NCI-H774 (cell line): Measurements from ENCODE around the gene FIS1.
A peak's percentile ranks its signal among the peaks of the same experiment; 100 is the strongest.

ENCODE experiments used
- DNase-seq: peaks from one replicate; lab custom pipeline; 2025; lab: John Stamatoyannopoulos, UW

FIS1 gene

DNA sequence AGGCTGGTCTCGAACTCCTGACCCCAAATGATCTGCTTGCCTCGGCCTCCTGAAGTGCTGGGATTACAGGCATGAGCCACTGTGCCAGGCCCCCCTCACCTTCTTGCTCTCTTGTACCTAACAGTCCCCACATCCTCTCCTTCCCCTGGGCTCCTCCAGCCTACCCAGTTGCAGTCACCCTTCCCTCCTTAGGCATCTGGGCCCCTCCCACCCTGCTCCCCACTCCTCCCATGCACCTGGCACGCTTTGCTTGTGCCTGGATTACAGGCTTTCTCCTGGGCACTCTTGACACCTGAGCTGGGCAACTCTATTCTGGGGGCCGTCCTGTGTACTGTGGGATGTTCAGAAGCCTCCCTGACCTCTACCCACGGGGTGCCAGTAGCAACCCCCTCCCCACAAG lies 10.2 kb downstream of the FIS1 start:
- DNase-seq = no peak

DNA sequence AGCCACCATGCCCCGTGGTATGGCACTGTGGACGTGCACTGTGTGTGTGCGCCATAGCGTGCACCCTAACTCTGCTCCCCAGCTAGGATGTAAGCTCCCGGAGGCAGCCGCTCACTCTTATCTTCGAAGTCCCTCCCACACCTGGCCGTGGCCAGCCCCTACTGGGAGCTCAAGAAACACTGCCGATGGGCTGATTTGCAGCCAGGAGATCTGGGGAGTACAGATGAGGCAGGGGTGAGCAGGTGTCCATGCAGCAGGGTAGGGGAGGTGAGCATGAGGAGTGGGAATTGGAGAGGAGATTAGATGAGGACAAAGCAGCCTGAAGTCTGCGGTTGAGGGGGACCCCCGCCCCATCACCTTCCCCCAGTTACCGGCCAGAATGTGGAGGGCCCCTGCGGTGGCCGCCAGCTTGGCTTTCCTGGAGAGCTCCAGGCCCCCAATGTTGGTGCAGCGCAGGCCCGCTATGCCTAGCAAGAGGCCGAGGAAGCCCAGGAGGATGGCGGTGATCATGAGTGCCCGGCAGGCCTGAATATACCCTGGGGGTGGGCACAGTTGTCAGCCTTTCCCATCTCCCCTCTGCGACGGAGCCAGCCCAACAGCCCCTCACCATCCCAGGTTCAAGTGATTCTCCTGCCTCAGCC lies 10.9 kb downstream of the FIS1 start:
- no peak for DNase-seq

DNA sequence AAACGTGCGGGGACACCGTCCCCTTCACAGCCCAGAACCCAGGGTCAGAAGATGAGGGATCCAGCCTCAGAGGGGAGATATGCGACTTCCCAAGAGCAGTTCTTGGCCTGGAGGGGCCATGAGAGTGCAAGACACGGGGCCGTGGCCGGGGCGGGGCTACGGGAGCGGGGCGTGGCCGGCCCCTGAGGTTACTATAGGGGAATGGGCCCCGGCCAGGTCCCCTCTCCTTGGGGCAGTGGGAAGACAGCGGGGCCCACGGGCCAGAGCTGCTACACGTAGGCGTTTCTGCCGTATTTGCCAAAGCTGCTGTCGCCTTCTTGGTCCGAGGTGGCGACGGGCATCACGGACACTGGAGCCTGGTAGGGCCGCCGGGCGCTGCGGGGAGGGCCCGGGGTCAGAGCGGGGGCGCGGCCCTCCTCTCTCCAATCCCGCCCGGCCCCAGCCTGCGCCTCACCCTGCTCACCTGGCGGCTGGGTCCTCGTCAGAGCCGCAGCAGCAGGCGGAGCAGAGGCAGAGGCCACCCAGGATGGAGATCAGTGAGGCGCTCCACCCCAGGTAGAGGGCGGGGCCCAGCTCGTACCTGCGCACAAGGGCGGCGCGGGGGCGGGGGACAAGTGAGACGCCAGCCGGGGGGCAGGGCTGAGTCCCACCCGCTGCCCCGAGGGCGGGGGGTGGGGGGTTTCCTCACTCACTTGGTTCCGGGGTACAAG lies 12.6 kb downstream of the FIS1 start:
- peak; percentile 76 for DNase-seq

DNA sequence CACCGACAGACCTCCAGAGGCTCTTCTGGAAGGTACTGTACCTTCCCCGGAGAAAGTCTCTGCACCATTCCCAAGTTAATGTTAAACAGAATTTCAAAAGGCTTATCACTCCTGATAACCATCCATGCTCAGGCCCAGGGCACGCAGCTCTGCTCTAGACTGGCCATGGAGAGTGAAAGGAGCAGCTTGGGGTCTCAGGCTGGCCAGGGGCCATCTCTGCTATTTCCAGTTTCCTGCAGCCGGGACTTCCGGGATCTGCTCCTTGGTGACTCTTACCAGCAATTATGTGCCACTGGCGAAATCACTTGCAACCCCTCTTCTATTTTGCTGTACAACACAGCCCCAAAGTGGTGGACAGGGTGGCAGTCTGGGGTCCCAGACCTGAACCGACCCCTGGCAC lies 13.2 kb downstream of the FIS1 start:
- no peak for DNase-seq

DNA sequence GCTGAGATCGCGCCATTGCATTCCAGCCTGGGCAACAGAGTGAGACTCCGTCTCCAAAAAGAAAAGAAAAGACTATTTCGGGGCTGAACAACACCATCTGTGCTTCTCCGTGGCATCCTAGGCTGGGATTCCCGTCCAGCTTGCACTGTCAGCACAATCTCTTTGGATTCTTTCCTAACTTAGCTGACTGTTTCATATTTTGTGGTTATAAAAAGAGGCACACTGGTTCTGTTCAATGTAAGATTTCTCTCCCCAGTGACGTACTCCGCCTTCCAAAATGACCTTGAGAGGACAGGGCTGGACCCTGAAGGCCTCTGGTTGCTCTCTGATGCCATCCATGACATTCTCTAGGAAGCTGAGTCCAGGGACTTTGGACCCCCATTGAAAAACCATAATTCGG lies 18.2 kb downstream of the FIS1 start:
- no peak for DNase-seq

DNA sequence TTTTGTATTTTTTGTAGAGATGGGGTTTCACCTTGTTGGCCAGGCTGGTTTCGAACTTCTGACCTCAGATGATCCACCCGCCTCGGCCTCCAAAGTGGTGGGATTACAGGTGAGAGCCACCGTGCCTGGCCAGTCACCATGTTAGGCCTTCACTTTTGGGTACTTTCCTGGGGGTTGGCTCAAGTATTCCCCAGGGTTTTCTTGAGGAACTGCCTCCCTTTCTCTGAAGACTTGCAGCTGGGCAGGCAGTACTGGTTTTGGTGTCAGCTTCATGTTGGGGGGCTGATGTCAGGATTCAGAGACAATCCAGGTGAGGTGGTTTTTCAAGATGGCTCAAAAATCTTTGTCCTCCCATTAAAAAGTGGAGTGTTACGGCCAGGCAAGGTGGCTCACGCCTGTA lies 19.2 kb downstream of the FIS1 start:
- DNase-seq = no peak

DNA sequence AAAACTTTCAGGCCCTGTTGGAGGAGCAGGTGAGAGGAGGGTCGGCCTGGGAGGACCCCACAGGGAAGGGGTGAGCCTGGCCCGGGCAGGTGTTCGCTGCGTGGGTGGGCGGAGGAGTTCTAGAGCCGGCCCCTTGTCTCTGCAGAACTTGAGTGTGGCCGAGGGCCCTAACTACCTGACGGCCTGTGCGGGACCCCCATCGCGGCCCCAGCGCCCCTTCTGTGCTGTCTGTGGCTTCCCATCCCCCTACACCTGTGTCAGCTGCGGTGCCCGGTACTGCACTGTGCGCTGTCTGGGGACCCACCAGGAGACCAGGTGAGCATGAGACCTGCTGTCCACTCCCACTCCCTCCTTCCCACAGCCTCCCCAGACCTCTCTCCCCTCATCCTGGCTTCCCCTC lies 21.4 kb downstream of the FIS1 start:
- no peak for DNase-seq

DNA sequence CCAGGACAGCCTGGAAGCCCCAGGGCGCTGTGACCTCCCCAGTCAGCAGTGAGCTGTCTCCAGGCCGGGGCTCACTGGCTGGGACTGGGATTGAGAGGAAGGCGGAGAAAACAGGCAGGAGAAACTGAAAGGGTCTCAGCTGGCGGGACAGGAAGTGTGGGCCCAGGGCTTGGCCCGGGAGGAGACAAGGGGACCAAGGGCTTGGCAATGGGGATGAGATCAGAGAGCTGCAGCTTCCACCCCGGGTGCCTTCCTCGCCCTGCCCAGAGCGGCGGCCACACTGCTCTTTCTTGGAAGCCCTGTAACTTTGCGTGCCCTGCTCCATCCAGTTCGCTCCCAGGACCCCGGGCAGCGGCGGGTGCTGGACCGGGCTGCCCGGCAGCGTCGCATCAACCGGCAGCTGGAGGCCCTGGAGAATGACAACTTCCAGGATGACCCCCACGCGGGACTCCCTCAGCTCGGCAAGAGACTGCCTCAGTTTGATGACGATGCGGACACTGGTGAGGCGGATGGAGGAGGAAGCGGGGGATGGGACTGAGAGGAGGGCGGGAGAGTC lies 22.5 kb downstream of the FIS1 start:
- DNase-seq = no peak

DNA sequence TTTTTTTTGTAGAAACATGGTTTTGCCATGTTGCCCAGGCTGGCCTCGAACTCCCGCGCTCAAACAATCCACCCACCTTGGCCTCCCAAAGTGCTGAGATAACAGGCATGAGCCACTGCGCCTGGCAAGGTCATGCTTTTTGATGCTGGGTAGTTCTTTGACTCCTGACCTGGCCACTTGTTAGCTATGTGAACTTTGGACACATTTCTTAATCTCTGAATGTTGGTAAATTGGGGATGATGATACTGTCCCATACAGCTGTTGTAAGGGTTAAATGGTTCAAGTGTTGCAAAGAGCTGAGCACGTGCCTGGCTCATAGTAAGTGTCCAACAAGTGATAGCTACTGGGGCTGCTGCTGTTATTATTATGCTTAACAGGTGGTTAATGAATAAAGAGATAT lies 24.6 kb downstream of the FIS1 start:
- no peak for DNase-seq

DNA sequence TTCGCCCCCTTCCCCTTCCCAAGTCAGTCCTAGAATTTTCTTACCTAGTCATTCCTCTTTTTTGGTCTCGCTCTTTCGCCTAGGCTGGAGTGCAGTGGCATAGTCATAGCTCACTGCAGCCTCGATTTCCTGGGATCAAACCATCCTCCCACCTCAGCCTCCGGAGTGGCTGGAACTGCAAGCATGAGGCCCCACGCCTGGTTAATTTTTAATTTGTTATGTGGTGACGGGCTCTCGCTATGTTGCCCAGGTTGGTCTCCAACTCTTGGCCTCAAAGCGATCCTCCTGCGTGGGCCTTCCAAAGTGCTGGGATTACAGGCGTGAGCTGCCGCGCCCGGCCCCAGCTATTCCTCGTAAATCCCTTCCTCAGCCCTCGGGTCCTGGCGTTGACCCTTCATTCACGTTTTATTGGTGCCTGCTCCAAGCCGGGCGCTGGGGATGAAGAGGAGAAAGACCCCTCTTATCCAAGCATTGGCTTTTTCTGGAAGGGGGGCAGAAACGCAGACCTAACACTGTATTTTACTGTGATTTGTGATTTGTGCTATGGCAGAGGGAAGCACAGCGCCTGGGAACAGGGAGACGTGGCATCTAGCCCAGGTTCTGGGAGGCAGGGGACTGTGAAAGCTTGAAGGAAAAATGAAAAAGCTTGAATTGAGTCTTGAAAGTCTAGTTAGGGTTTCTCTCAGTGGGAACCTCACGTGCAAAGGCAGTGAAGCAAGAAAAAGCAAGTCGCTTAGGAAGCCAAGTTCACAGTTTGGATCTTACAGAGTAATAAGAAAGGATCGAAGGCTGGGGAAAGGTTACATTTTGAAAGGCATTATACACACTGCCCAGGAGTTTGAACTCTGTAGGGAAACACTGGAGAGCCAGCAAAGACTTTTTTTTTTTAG lies 26.4 kb downstream of the FIS1 start:
- no peak for DNase-seq

DNA sequence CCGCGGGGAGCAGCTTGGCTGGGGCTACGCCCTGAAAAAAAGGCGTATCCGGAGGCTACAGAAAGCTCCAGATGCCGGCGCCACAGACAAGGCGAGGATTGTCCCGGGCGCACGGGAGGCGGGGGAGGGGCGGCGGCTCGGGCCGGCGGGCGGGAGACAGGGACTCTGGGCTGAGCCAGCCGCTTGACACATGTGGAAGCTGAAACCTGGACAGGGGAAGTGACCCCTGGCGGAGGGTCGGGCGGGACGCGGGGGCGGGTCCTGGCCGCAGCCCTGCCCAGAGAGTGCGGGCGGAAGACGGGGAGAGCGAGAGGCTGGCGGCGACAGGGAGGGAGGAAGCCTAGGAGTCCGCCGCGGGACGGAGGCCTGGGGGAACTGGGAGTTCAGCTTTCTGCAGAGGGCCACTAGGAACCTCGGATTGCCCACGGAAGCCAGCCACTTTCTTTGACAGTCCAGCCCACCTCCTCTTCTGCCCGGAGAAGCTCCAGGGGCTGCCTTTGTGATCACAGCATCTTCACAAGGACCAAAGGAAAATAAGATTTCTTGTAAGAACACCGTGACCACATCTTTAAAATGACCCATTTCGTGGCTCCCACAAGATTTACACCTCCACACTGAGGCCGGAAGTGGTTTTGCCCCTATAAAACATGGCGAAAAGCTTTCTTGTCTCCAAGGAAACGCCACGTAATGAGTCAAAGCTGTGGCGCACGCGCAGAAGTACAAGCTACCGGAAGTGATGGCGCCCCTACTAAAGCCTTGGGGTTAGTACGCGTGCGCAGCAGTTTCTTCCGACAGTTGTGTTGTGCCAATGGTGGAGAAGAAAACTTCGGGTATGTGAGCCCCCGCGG lies 27.3 kb downstream of the FIS1 start, which contains the start of the genes PLOD3 and ZNHIT1:
PLOD3 (minus strand) TSS at position 194 of the 848 bp plus-strand sequence. CDS start 307 bp downstream, outside the sequence.
ZNHIT1 (plus strand) TSS at position 778 of the 848 bp plus-strand sequence; CDS start at position 809, 31 bp downstream.
- peak; percentile 95 for DNase-seq

DNA sequence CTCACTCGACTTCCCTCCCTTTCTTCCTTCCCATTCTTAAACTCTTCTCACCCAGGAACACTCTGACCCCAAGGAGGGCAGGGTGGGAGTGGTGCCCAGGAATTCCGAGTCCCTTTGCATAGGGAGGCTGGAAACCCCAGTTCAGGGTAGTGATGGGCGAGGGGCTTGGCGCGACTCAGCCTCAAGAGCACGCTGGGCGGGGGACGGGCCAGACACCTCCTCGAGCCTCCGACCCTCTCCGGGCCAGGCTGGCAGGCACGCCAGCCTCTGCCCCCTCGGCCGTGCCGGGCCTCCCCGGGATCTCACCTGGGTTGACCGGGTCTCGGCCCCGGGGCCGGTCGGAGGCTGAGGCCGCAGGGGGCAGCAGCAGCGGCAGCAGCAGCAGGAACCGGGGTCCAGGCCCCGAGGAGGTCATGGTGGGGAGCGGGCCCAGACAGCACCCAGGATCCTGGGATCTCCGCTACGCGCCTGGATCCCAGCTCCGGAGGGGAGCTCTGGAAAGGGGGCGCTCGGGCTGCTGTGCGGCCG lies 28.0 kb downstream of the FIS1 start:
- DNase-seq = no peak

DNA sequence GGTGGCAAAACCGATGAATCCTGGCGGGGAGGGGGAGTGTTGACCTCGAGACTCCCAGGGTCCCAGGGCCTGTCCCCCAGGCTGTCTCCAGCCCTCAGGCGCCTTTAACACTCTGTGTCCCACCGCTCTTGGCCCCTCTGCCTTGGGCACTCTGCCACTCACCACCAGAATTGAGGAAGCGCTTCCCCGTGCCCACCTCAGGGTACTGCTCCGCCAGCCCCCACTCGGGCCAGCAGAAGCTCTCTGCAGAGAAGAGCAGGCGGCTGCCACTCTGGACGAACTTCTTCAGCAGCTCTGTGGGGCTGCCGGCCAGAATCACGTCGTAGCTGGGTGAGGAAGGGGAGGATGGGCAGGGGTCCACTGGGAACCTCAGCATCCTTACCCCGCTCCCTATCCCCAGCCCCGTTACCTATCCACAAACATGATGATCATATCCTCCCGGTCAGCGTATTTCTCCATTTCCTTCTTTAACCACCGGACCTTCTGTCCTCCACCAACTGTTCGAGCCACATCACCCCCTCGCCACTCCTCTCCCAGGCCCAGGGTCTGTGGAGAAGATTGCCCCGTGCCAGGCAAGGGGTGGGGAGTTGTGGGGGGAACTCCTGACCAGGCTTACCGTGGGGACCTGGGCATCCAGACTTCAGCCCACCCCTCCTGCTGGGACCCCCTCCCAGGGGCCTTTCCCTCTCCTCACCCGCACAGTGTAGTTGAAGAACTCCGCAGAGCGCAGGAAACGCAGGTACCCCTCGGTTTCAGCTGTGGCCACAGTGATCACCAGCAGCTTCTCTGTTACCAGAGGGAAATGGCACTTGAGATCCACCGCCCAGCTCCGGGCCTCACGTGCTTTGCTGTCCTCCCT lies 28.7 kb downstream of the FIS1 start:
- no peak for DNase-seq

DNA sequence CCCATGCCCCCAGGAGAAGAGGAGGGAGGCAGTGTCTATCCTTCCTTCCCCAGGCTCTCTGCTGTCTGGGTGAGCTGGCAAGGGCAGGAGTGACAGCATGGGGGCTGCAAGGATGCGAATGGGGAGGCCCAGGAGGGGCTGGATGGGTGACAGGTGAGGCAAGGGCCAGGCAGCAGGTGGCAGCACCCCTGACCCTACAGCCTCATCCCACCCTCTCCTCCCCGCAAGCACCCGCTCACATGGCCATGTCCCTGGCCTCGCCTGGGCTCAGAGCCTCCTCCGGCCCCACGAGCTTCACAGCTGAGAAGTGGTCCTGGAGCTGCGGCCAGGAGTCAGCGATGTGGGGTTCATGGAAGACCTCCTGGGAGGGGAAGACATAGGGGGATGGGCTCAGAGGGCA lies 32.9 kb downstream of the FIS1 start:
- no peak for DNase-seq

DNA sequence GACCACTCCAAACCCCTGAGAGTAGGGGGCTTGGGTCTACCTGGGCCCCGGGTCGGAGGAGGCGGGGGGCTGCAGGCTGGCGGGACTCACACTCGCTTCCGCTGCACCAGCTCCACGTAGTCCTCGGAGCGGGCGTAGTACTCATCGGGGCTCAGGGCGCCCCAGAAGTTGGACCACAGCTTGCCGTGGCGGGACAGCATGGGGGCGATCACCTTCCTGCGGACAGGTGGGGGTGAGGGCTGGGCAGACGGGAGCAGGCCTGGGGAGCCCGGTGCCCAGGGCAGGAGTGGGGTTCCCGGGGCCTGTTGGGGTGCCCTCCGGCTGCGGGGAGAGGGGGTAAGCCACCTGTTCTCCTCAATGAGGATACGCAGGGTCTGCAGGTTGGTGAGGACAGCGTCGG lies 33.4 kb downstream of the FIS1 start:
- no peak for DNase-seq

DNA sequence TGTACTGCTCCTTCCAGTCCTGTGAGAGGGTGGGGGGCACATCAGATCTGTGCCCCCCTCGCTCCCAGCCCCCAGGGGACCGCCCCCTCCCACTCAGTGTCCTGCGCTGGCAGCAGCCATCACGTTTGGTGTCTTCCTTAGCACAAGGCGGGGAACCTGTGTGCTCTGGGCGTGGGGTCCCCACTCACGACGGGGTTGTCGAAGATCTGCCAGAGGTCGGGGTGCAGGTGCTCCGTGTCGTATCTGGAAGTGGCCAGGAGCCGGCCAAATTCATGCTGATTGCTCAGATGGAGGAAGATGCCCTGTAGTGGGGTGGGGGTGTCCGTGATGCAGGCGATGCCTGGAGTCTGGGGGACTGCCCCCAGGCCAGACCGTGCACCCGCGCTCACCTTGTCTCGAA lies 34.7 kb downstream of the FIS1 start:
- DNase-seq = no peak

DNA sequence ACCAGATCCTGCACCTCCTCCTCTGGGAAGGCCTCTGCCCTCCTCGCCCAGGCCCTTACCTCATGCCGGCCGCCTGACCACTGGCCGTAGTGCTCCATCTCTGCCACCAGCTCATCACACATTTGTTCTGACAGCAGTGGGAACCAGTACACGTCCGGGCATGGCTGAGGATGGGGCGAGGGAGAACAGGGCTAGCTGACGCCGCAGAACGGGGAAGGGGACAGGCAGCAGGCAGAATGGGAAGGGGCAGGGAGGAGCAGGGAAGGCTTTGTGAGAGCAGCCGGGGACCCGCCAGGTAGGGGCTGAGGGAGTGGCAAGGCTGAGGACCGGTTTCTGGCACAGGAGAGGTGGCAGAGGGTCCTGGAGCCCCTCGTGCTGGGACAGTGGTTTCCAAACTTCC lies 36.1 kb downstream of the FIS1 start:
- DNase-seq = no peak

DNA sequence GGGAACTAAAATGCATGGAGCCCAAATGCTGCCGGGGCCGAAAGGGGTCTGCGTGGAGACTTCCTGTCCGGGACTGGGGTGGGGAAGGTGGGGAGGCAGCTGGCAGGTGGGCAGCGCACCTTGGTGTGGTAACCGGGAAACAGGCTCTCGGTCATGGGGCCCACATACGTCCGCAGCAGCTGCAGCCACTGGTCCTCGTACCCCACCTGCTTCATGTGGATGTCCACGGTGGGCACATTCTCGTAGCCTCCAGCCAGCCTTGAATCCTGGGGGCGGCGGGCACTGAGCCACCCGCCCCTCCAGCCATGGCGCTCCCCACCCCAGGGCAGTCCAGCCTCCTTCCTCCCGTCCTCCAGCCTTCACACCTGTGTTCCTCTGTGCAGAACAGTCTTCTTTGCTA lies 37.4 kb downstream of the FIS1 start:
- DNase-seq = no peak

DNA sequence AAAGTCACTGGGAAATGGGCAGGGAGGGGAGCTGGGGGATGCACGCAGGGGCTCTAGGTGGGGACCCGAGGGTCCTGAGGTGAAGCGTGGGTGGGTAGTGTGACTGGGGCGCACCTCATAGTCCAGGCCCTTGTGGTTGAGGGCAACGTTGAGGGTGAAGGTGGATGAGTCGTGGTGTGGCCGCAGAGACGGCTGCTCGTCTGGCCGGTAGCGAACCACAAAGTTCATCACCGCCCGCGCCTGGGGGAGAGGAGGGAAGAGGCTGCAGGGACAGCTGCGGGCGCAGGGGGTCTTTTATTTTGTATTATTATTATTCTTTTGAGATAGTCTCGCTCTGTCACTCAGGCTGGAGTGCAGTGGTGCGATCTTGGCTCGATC lies 38.2 kb downstream of the FIS1 start:
- no peak for DNase-seq

DNA sequence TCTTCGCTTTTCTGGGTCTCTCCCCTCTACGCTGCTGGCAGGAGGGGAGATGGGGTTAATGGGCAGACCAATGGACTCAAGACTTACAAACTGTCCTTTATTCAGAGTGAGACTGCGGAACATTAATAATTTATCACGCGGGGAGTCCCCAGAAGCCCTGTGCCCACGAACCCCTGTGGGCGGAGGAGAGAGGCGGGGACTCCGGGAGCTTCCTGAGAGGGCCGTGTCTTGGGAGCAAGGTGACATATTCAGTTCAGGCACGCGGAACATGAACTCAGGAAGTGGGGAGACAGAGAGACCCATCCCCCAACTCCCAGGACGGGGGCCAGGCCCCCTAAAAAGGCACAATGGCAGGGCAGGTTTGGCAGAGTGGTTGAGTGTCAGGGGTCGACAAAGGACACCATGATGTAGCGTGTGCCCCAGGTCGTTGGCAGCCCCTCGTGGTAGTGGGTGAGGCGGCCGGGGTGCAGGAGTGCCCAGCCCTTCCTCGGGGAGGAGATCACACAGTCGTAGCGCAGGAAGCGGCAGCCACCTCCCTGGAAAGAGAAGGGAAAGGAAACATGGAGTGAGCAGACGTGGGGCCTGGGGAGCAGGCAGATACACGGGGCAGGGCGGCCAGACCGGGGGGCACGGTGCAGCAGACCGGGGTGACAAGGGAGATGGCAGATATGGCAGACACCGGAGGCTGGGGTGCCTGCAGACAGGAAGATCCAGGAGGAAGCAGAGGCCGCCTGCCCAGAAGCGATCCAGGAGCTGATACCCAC lies 38.8 kb downstream of the FIS1 start:
- DNase-seq = no peak
